Measurements from ENCODE around the gene MYORG.

DNA sequence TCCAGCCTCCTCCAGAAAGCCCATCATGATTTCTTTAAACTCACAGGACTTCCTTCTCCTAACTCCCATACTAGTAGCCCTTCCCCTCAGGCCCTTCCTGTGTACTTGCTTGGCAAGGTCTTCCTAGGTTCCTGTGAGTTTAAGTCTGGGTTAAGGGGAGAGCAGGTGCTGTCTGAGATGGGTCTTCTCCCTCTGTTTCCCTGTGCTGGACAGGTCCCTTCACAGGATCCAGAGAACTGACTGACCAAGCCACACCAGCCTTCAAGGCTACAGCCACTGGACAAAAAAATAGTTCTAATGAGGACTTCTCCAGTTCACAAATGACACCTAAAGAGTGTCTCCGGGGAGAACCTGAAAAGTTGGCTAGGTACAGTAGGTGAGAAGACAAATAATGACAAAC is 29.5 kb upstream of the MYORG start:
- TF ChIP-seq POLR2AphosphoS5 (IDR thresholded peaks at IDR 0.05) (no peak), EP300 (IDR thresholded peaks at IDR 0.05) (no peak)
- TF ChIP-seq, protein P1, sequence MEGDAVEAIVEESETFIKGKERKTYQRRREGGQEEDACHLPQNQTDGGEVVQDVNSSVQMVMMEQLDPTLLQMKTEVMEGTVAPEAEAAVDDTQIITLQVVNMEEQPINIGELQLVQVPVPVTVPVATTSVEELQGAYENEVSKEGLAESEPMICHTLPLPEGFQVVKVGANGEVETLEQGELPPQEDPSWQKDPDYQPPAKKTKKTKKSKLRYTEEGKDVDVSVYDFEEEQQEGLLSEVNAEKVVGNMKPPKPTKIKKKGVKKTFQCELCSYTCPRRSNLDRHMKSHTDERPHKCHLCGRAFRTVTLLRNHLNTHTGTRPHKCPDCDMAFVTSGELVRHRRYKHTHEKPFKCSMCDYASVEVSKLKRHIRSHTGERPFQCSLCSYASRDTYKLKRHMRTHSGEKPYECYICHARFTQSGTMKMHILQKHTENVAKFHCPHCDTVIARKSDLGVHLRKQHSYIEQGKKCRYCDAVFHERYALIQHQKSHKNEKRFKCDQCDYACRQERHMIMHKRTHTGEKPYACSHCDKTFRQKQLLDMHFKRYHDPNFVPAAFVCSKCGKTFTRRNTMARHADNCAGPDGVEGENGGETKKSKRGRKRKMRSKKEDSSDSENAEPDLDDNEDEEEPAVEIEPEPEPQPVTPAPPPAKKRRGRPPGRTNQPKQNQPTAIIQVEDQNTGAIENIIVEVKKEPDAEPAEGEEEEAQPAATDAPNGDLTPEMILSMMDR (IDR thresholded peaks at IDR 0.05): no peak
